GM12864 (cell line): ENCODE results near the gene ZG16.
"Not testable (repeated sequence)": the region's sequence is repeated elsewhere in the genome, so short reads cannot be mapped to it uniquely, and the experiment has no call there.

Source experiments
- DNase-seq: peaks from one replicate; pipeline ENCODE4 v3.0.0-alpha.2; 2011; ENCODE audit warnings: low read depth
- H3K4me3 ChIP-seq: 2 replicates; pipeline ENCODE4 v1.5.1; 2011; ENCODE audit warnings: mild to moderate bottlenecking, low read depth, low read length, control low read depth
- TF ChIP-seq, protein P1 (sequence below): IDR thresholded peaks from 2 replicates; pipeline ENCODE4 v1.5.1; 2011; ENCODE audit warnings: low read depth, mild to moderate bottlenecking, moderate library complexity, low read length, control low read depth, inconsistent platforms; ENCODE audit errors: missing control alignments

Gene ZG16

DNA sequence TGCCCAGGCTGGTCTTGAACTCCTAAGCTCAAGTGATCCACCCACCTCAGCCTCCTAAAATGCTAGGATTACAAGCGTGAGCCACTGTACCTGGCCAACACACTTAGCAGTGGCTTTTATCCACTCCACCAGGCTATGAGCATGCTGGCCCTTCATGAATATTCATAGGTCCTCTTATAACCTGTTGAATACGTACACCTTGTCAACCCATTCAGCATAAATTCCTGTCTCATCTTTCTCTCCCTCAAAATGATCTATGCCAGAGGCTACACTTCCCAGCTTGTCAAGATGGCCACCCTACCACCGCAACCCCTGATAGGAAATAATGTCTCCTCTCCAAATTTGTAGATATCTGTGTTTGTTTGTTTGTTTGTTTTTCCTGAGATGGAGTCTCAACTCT lies 11.0 kb upstream of the ZG16 start:
- TF ChIP-seq, protein P1, sequence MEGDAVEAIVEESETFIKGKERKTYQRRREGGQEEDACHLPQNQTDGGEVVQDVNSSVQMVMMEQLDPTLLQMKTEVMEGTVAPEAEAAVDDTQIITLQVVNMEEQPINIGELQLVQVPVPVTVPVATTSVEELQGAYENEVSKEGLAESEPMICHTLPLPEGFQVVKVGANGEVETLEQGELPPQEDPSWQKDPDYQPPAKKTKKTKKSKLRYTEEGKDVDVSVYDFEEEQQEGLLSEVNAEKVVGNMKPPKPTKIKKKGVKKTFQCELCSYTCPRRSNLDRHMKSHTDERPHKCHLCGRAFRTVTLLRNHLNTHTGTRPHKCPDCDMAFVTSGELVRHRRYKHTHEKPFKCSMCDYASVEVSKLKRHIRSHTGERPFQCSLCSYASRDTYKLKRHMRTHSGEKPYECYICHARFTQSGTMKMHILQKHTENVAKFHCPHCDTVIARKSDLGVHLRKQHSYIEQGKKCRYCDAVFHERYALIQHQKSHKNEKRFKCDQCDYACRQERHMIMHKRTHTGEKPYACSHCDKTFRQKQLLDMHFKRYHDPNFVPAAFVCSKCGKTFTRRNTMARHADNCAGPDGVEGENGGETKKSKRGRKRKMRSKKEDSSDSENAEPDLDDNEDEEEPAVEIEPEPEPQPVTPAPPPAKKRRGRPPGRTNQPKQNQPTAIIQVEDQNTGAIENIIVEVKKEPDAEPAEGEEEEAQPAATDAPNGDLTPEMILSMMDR: no peak
- no peak for DNase-seq
- no peak overlapping the region for H3K4me3 ChIP-seq

DNA sequence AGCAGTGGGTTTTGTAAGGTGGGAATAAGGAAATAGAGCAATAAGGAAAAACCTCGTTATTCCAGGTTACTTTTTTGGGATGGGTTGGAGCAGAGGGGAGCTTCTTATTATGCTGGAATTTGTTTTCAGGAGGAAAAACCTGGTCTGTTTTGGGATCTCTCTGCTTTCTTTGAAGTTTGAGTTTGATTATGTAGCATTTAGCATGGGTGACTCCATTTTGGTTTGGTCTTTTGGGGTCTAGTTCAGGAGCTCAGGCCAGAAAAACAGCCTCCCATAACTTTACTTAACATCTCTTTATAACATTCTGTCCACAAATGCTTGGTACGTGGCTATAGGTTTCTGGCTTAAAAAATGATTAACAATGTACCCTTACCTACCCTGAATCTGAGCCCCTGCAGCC lies 8.5 kb upstream of the ZG16 start:
- H3K4me3 ChIP-seq: no peak overlapping the region
- no peak for DNase-seq
- TF ChIP-seq, protein P1: no peak

DNA sequence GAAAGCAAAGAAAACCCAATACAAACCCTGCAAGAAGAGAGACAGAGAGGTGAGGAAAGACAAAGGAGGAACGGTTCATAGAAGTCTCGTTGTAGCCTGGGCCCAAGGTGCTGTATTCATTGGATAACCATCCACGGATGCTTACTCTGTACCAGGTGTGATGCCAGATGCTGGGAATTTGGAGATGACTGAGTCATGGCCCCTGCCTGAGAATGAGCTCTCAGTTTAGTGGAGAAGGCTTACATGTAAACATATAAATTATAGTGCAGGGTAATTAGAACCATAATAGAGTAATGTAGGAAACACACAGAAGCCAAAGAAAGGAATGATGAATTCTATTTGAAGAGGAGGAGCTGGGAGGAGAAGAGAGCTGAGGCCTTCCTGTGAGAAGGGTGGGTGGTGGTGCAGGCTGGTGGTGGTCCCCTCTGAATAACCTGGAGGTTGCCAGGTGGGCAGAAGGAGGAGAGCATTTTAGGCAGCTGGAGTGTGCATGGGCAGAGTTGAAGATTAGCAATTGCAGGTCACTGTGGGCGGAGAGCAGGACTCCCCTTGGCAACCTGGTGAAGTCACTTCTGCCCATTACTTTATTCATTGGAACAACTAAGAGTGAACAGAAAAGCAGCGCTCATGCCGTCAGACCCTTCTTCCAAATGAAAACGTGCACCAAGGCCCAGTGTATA lies 7.7 kb upstream of the ZG16 start:
- H3K4me3 ChIP-seq: no peak overlapping the region
- no peak for DNase-seq
- TF ChIP-seq, protein P1: no peak

DNA sequence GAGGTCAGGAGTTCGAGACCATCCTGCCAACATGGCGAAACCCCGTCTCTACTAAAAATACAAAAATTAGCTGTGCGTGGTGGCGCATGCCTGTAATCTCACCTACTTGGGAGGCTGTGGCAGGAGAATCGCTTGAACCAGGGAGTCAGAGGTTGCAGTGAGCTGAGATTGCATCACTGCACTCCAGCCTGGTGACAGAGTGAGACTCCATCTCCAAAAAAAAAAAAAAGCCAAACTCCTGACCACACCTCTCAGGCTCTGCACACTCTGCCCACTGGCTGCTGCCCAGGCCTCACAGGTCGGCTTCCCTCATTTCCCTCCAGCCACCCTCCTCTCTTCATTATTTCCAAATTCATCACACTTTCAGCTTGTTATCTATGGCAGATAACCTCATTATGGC lies 5.7 kb upstream of the ZG16 start:
- H3K4me3 ChIP-seq, DNase-seq: not testable (repeated sequence)

DNA sequence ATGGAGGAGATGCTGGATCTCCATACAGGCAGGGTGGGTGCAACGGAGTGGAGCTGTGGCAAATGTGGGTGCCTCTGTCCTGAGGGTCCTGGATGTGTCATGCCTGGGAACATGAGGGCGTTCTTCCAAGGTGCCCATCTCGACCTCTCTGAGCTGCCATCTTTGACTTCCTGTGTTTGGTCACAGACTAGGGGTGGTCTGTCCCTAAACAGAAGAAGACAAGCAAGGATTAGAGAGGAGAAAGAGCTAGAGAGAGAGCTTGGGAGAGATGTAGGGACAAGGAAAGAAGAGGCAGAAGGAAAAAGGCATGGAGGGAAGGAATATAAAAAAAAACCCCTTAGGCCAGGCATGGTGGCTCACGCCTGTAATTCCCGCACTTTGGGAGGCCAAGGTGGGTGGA lies 3.3 kb upstream of the ZG16 start:
- DNase-seq: no peak
- H3K4me3 ChIP-seq: no peak overlapping the region
- TF ChIP-seq, protein P1: no peak

DNA sequence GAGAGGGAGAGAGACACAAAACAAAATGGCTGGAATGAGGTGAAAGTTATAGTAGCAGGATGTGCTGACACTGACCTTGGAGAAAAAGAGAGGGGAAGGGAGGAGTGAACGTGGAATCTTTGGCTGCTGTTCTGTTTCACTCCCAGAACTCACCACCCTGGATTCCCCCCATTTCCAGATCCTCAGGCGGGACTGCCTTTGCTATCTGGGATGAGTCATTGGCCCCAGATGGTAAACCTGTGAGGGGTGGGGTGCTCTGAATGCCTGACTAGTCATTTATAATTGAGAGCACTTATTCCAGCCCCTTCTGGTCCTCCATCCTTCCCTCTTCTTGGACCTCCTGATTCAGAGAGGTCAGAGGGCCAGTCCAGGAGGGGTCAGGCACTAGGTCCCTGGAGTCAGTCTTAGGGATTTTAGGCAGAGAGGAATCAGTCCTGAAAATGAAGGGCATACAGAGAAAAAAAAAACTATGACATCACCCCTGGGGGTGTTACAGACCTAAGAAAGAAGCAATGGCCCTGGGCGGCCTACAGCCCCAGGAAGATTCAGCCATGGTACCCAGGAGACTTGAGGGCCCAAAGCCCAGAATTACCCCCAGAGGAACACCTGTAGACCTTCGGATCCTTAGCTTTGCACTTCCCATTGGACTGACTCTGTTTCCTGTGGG lies 2.2 kb upstream of the ZG16 start:
- DNase-seq: no peak
- H3K4me3 ChIP-seq: no peak overlapping the region
- TF ChIP-seq, protein P1: no peak

DNA sequence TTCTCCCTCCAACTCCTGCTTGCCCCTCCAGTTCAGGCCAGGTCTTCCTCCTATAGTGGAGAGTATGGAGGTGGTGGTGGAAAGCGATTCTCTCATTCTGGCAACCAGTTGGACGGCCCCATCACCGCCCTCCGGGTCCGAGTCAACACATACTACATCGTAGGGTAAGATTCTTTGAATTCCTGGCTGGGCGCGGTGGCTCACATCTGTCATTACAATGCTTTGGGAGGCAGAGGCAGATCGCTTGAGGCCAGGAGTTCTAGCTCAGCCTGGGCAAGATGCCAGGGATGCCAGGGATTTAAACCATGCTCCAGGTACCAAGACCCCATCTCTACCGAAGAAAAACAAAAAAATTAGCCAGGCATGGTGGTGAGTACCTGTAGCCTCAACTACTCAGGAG lies 1.4 kb downstream of the ZG16 start:
- no peak for DNase-seq
- no peak overlapping the region for H3K4me3 ChIP-seq
- TF ChIP-seq, protein P1: no peak

DNA sequence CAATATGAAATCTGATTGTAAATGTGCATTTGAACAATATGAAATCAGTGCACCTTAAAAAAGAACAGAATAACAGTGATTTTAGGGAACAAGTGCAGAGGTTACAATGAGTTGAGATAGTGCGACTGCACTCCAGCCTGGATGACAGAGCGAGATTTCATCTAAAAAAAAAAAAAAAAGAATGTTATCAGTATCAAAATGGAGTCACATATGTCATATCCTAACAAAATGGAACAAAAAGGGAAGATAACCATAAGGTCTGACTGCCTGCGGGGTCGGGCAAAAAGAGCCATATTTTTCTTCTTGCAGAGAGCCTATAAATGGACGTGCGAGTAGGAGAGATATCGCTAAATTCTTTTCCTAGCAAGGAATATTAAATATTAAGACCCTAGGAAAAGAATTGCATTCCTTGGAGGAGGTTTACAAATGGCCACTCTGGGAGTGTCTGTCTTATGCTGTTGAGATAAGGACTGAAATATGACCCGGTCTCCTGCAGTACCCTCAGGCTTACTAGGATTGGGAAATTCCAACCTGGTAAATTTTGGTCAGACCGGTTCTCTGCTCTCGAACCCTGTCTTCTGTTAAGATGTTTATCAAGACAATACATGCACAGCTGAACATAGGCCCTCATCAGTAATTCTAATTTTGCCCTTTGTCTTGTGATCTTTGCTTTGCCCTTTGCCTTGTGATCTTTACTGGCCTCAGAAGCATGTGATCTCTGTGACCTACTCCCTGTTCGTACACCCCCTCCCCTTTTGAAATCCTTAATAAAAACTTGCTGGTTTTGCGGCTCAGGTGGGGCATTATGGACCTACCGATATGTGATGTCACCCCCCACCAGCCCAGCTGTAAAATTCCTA lies 5.3 kb downstream of the ZG16 start:
- not testable (repeated sequence) for H3K4me3 ChIP-seq, DNase-seq
